IPS-18a (cell line): ENCODE measurements around the gene PRSS27.
"Not testable (repeated sequence)": the region's sequence is repeated elsewhere in the genome, so short reads cannot be mapped to it uniquely, and the experiment has no call there.

Source experiments
- H3K27ac ChIP-seq: one replicate; pipeline ENCODE4 v1.5.1; 2013; ENCODE audit warnings: low read length
- H3K27me3 ChIP-seq: one replicate; pipeline ENCODE4 v1.6.1; 2013; ENCODE audit warnings: mild to moderate bottlenecking, low read length; ENCODE audit not compliant: control insufficient read depth, insufficient read depth
- H3K36me3 ChIP-seq: one replicate; pipeline ENCODE4 v1.6.1; 2013; ENCODE audit warnings: low read depth, low read length; ENCODE audit not compliant: control insufficient read depth
- H3K4me1 ChIP-seq: one replicate; pipeline ENCODE4 v1.6.1; 2013; ENCODE audit warnings: low read depth, low read length; ENCODE audit not compliant: control insufficient read depth
- H3K4me3 ChIP-seq: one replicate; pipeline ENCODE4 v1.5.1; 2013; ENCODE audit warnings: low read length
- H3K9ac ChIP-seq: one replicate; pipeline ENCODE4 v1.6.1; 2013; ENCODE audit warnings: mild to moderate bottlenecking, low read length, moderate library complexity
- H3K9me3 ChIP-seq: one replicate; pipeline ENCODE4 v1.6.1; 2013; ENCODE audit warnings: low read depth, low read length; ENCODE audit not compliant: control insufficient read depth

PRSS27 gene

GRCh38 chr16:2696601-2697250 is 23.3 kb downstream of the PRSS27 start:
- H3K36me3 ChIP-seq, result peaks cover 13% of the 10 kb centered on the region
- not testable (repeated sequence) for H3K9me3 ChIP-seq, H3K27me3 ChIP-seq, H3K4me1 ChIP-seq, H3K27ac ChIP-seq, H3K9ac ChIP-seq, H3K4me3 ChIP-seq

GRCh38 chr16:2692948-2693651 is 26.9 kb downstream of the PRSS27 start:
- no peak overlapping the region for H3K9ac ChIP-seq
- H3K4me1 ChIP-seq, result no peaks in the 10 kb centered on the region
- no peaks in the 10 kb centered on the region for H3K9me3 ChIP-seq
- peaks cover 9% of the 10 kb centered on the region for H3K36me3 ChIP-seq
- H3K27ac ChIP-seq, result no peak overlapping the region
- H3K27me3 ChIP-seq, result no peaks in the 10 kb centered on the region
- no peak overlapping the region for H3K4me3 ChIP-seq

GRCh38 chr16:2692251-2692947 is 27.6 kb downstream of the PRSS27 start:
- no peaks in the 10 kb centered on the region for H3K27me3 ChIP-seq
- H3K9ac ChIP-seq, result no peak overlapping the region
- H3K36me3 ChIP-seq, result peaks cover 3% of the 10 kb centered on the region
- no peak overlapping the region for H3K4me3 ChIP-seq
- no peaks in the 10 kb centered on the region for H3K9me3 ChIP-seq
- no peaks in the 10 kb centered on the region for H3K4me1 ChIP-seq
- H3K27ac ChIP-seq, result no peak overlapping the region

- Histone ChIP-seq H3K36me3 (no peaks in the 10 kb centered on the region), H3K9ac (no peak overlapping the region), H3K27ac (no peak overlapping the region), H3K9me3 (no peaks in the 10 kb centered on the region), H3K27me3 (no peaks in the 10 kb centered on the region), H3K4me3 (no peak overlapping the region), H3K4me1 (no peaks in the 10 kb centered on the region)
Observed at GRCh38 chr16:2691491-2692248, 28.4 kb downstream of the PRSS27 start.

- H3K27me3 ChIP-seq, result no peaks in the 10 kb centered on the region
- no peak overlapping the region for H3K27ac ChIP-seq
- H3K36me3 ChIP-seq, result no peaks in the 10 kb centered on the region
- no peak overlapping the region for H3K4me3 ChIP-seq
- no peaks in the 10 kb centered on the region for H3K4me1 ChIP-seq
- H3K9me3 ChIP-seq, result no peaks in the 10 kb centered on the region
- no peak overlapping the region for H3K9ac ChIP-seq
Observed at GRCh38 chr16:2690852-2691251, 29.2 kb downstream of the PRSS27 start.

- H3K27me3 ChIP-seq, result no peaks in the 10 kb centered on the region
- no peak overlapping the region for H3K4me3 ChIP-seq
- H3K4me1 ChIP-seq, result no peaks in the 10 kb centered on the region
- H3K9ac ChIP-seq, result no peak overlapping the region
- no peak overlapping the region for H3K27ac ChIP-seq
- no peaks in the 10 kb centered on the region for H3K36me3 ChIP-seq
- H3K9me3 ChIP-seq, result no peaks in the 10 kb centered on the region
Observed at GRCh38 chr16:2689968-2690801, 29.8 kb downstream of the PRSS27 start.

GRCh38 chr16:2689422-2689821 is 30.6 kb downstream of the PRSS27 start:
- H3K27ac ChIP-seq, H3K9ac ChIP-seq, H3K4me3 ChIP-seq, H3K36me3 ChIP-seq, H3K4me1 ChIP-seq, H3K9me3 ChIP-seq, H3K27me3 ChIP-seq: not testable (repeated sequence)

- no peaks in the 10 kb centered on the region for H3K27me3 ChIP-seq
- H3K9ac ChIP-seq, result no peak overlapping the region
- H3K4me1 ChIP-seq, result no peaks in the 10 kb centered on the region
- H3K4me3 ChIP-seq, result no peak overlapping the region
- no peak overlapping the region for H3K27ac ChIP-seq
- no peaks in the 10 kb centered on the region for H3K9me3 ChIP-seq
- no peaks in the 10 kb centered on the region for H3K36me3 ChIP-seq
Observed at GRCh38 chr16:2687531-2688308, 32.3 kb downstream of the PRSS27 start.

- Histone ChIP-seq H3K36me3 (no peaks in the 10 kb centered on the region), H3K27ac (no peak overlapping the region), H3K27me3 (no peaks in the 10 kb centered on the region), H3K9me3 (no peaks in the 10 kb centered on the region), H3K4me3 (no peak overlapping the region), H3K4me1 (no peaks in the 10 kb centered on the region), H3K9ac (no peak overlapping the region)
Observed at GRCh38 chr16:2686912-2687507, 33.0 kb downstream of the PRSS27 start.

GRCh38 chr16:2686075-2686474 is 33.9 kb downstream of the PRSS27 start:
- H3K9me3 ChIP-seq, H3K4me1 ChIP-seq, H3K4me3 ChIP-seq, H3K27ac ChIP-seq, H3K36me3 ChIP-seq, H3K9ac ChIP-seq, H3K27me3 ChIP-seq: not testable (repeated sequence)
